Stimulated activated naive B cell treated with anti-CD40 and anti-IgM and Interleukin-4, amounts not matched to agents 10 μg/mL and 1 μg/mL and 100 μg/mL, for 72 hours (primary cell): ENCODE results near the gene ABCA7.

ENCODE experiments used
- ATAC-seq, 2 donors: fragments of 150-1000 bp; cut with Tn5 transposase; replicated peaks; 2 replicates each; pipeline ENCODE4 v1.10.0; 2021; ENCODE audit warnings: moderate library complexity in 1 of 2
- DNase-seq: peaks from one replicate; pipeline ENCODE4 v3.0.0; 2021
- H3K27ac Mint-ChIP-seq: one replicate; pipeline ENCODE4 v1.8.0; 2022; ENCODE audit warnings: mild to moderate bottlenecking, mixed read lengths
- H3K27me3 Mint-ChIP-seq, 2 donors: one replicate each; pipeline ENCODE4 v1.8.0; 2022; ENCODE audit warnings: mixed read lengths in 2 of 2
- H3K36me3 Mint-ChIP-seq, 2 donors: one replicate each; pipeline ENCODE4 v1.8.0; 2022; ENCODE audit warnings: mixed read lengths in 2 of 2, mild to moderate bottlenecking in 1 of 2
- H3K4me1 Mint-ChIP-seq, 2 donors: one replicate each; pipeline ENCODE4 v1.8.0; 2022; ENCODE audit warnings: mixed read lengths in 2 of 2, mild to moderate bottlenecking in 1 of 2
- H3K4me3 Mint-ChIP-seq, 2 donors: one replicate each; pipeline ENCODE4 v1.8.0; 2022; ENCODE audit warnings: mild to moderate bottlenecking in 2 of 2, mixed read lengths in 2 of 2, moderate library complexity in 1 of 2
- H3K9me3 Mint-ChIP-seq, 2 donors: one replicate each; pipeline ENCODE4 v1.8.0; 2022; ENCODE audit warnings: mixed read lengths in 2 of 2, mild to moderate bottlenecking in 1 of 2

Gene ABCA7

DNA sequence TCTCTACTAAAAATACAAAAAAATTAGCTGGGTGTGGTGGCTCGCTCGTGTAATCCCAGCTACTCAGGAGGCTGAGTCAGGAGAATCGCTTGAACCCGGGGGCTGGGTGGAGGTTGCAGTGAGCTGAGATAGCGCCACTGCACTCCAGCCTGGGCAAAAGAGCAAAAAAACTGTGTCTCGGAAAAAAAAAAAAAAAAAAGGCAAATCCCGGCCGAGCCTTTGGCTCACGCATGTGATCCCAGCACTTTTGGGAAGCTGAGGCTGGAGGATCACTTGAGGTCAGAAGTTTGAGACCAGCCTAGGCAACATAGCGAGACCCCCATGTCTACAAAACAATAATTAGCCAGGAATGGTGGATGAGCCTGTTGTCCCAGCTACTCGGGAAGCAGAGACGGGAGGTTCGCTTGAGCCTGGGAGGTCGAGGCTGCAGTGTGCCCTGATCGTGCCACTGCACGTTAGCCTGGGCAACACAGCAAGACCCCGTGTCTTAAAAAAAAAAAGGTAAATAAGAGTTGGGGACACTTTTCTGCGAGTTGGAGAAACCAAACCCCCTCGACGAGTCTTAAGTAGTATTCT is 63.3 kb downstream of the ABCA7 start:
- Mint-ChIP-seq H3K36me3 (peaks cover 19 to 20% of the 10 kb centered on the region in 2 donors), H3K4me1 (peaks cover 27 to 64% of the 10 kb centered on the region in 2 donors), H3K4me3 (peak overlapping the region; percentile 71 to 86), H3K27me3 (no peaks in the 10 kb centered on the region), H3K27ac (peak overlapping the region; percentile 81), H3K9me3 (peaks cover 4% of the 10 kb centered on the region in 2 donors)
- ATAC-seq (no peak), DNase-seq (no peak)

DNA sequence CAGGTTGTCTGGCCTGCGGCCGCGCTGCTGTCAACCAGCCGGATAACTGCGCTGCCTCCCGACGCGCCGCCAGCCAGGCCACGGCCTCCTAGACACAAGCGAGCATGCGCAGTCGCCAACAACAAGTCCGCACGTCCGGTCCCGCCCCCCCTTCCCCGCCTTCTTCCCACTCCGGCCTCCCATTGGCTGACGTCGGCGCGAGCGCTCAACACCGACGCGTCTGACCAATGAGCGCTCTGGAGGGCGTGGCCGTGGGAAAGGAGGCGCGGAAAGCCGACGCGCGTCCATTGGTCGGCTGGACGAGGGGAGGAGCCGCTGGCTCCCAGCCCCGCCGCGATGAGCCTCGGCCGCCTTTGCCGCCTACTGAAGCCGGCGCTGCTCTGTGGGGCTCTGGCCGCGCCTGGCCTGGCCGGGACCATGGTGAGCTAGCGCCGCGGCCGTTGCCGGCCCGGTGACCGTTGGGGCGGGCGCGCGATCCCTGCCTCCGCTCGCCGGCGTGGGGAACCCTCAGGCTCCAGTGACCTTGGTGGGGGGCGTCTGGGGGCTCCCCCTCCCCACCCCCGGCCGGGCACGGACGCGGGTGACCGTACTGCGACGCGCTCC is 63.9 kb downstream of the ABCA7 start, which contains the start of gene GPX4:
TSS of gene GPX4 (plus strand) at position 287 of the 603 bp plus-strand sequence. CDS start at position 337, 50 bp downstream.
- peaks cover 3 to 4% of the 10 kb centered on the region in 2 donors for H3K9me3 Mint-ChIP-seq
- ATAC-seq (peak; percentile 74 to 85), DNase-seq (peak; percentile 96)
- peaks cover 19 to 20% of the 10 kb centered on the region in 2 donors for H3K36me3 Mint-ChIP-seq
- no peaks in the 10 kb centered on the region for H3K27me3 Mint-ChIP-seq
- H3K4me1 Mint-ChIP-seq: peaks cover 24 to 59% of the 10 kb centered on the region in 2 donors
- H3K4me3 Mint-ChIP-seq: peak within 1 kb of the TSS; percentile 81 to 86
- peak within 1 kb of the TSS; percentile 81 for H3K27ac Mint-ChIP-seq

DNA sequence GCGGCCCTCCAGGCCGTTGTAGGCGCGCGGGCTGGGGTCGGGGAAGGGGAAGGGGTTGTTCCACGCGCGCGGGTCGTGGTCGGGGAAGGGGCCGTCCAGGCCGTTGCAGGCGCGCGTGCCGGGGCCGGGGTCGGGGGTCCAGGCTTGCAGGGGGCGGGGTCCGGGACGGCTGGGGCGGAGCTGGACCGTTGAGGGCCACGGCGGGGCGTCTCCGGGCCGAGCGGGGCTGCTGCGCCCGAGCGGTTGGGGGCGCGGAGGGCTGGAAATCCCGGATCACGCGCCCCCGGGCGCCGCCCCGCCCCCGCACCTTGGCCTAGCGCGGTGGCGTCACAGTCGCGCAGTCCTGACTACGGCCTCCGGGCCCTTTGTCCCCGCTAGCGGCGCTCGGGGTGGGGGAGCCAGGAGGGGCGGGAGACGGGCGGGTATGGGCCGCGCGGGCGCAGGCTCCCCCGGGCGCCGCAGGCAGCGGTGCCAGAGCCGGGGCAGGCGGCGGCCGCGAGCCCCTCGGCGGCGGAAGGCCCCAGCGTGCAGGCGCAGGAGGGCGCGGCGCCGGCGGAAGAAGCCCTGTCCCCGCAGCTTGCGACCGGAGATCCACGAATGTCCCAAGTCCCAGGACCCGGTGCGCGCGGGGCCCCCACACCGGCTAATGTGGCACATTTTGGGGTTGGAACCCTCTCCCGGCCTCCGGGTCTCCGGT is 64.6 kb downstream of the ABCA7 start:
- Mint-ChIP-seq H3K27ac (peak overlapping the region; percentile 79), H3K4me3 (peak overlapping the region; percentile 81 to 86), H3K4me1 (peaks cover 21 to 52% of the 10 kb centered on the region in 2 donors), H3K9me3 (peaks cover 2 to 4% of the 10 kb centered on the region in 2 donors), H3K36me3 (peaks cover 19 to 20% of the 10 kb centered on the region in 2 donors), H3K27me3 (no peaks in the 10 kb centered on the region)
- ATAC-seq: peak; percentile 48 to 54
- DNase-seq: peak; percentile 70

DNA sequence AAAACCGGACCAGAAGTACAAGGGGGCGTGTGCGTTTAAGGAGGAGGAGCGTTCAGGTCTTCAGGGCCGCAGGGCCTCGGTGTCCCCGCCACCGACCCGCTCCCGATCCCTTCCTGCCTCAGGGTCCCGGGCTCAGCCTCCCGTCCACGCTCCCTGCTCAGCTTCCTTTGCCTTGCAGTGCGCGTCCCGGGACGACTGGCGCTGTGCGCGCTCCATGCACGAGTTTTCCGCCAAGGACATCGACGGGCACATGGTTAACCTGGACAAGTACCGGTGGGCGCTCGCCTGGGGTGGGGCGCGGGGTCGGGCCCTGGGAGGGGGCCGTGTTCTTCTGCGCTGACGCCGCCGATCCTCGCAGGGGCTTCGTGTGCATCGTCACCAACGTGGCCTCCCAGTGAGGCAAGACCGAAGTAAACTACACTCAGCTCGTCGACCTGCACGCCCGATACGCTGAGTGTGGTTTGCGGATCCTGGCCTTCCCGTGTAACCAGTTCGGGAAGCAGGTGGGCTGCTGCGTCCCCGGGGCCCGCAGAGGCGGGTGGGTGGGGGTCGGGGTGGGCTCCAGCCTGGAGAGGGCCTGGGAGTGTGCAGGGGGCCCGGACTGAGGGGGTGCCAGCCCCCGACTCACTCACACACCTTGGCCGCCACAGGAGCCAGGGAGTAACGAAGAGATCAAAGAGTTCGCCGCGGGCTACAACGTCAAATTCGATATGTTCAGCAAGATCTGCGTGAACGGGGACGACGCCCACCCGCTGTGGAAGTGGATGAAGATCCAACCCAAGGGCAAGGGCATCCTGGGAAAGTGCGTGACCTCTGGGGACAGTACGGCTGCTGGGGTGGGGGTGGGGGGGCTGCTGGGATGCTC is 65.3 kb downstream of the ABCA7 start:
- ATAC-seq (no peak), DNase-seq (no peak)
- no peaks in the 10 kb centered on the region for H3K27me3 Mint-ChIP-seq
- peaks cover 15% of the 10 kb centered on the region in 2 donors for H3K36me3 Mint-ChIP-seq
- no peaks in the 10 kb centered on the region for H3K9me3 Mint-ChIP-seq
- peaks cover 17 to 44% of the 10 kb centered on the region in 2 donors for H3K4me1 Mint-ChIP-seq
- H3K4me3 Mint-ChIP-seq: peak overlapping the region; percentile 81 to 86
- H3K27ac Mint-ChIP-seq: peak overlapping the region; percentile 79

DNA sequence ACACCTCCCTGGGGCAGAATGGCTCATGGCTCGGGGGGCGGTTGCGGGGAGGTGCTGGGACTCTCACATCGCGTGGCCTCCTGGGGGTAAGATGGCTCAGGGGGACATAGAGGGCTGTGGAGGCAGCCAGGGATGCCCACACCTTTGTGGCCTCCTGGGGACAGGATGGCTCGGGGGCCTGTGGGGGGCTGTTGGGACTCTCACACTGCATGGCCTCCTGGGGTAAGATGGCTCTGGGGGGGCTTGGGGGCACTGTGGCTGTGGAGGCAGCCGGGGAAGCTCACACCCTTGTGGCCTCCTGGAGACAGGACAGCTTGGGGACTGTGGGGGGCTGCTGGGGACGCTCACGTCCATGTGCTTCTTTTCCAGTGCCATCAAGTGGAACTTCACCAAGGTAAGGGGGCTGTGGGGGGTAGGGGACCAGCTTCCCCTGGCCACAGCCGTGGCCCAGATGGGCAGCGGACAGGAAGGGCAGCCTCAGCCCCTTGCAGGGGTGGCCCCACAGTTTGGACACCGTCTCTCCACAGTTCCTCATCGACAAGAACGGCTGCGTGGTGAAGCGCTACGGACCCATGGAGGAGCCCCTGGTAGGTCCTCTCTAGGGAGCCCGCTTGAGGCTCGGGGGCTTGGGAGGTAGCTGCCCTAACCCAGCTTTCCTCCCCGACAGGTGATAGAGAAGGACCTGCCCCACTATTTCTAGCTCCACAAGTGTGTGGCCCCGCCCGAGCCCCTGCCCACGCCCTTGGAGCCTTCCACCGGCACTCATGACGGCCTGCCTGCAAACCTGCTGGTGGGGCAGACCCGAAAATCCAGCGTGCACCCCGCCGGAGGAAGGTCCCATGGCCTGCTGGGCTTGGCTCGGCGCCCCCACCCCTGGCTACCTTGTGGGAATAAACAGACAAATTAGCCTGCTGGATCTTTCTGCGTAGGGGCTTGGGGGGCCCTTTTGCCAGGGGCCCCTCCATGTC is 66.2 kb downstream of the ABCA7 start:
- Mint-ChIP-seq H3K36me3 (peaks cover 14 to 15% of the 10 kb centered on the region in 2 donors), H3K4me3 (peak overlapping the region; percentile 35 to 81), H3K27me3 (no peaks in the 10 kb centered on the region), H3K4me1 (peaks cover 17 to 39% of the 10 kb centered on the region in 2 donors), H3K27ac (peak overlapping the region; percentile 77), H3K9me3 (no peaks in the 10 kb centered on the region)
- no peak for ATAC-seq
- DNase-seq: no peak

DNA sequence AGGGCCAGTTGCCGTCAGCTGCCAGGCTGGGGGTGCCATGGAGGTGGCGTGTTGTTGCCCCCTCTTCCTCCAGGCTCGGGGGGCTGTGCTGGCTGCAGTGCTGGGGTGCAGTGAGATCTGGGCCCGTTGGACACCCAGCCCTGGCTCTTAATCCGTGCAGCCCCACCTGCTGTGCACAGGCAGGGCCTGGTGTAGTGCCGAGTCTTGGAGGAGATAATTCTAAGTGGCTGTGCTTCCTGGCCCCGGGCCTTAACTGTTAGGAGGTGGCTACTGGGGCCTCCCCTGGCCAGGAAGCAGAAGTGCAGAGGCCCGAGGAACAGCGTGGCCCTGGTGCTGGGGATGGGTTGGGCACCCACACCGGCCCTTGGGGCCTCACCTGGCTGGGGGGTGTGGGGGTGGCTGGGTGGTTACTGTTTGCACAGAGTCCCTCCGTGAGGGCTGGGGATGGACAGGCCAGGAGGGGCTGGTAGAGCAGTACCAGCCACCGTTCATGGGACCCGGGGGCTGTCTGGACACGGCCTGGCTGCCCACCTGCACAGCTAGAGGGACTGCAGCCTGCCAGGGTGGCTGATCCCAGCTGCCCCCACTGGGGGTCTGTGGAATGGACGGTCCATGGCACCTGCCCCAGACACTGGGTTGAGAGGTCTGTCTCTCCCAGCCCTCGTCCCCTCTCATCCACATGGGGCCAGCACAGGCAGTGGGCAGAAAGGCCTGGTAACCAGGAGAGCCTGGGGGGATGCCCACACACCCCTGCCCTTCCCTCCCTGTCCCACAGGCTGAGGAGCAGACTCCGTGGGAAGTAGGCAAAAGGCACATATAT is 67.1 kb downstream of the ABCA7 start:
- Mint-ChIP-seq H3K4me1 (peaks cover 11 to 31% of the 10 kb centered on the region in 2 donors), H3K4me3 (no peak overlapping the region), H3K27me3 (no peaks in the 10 kb centered on the region), H3K36me3 (peaks cover 15% of the 10 kb centered on the region in 2 donors), H3K27ac (peak overlapping the region; percentile 77), H3K9me3 (no peaks in the 10 kb centered on the region)
- DNase-seq (no peak), ATAC-seq (no peak)

DNA sequence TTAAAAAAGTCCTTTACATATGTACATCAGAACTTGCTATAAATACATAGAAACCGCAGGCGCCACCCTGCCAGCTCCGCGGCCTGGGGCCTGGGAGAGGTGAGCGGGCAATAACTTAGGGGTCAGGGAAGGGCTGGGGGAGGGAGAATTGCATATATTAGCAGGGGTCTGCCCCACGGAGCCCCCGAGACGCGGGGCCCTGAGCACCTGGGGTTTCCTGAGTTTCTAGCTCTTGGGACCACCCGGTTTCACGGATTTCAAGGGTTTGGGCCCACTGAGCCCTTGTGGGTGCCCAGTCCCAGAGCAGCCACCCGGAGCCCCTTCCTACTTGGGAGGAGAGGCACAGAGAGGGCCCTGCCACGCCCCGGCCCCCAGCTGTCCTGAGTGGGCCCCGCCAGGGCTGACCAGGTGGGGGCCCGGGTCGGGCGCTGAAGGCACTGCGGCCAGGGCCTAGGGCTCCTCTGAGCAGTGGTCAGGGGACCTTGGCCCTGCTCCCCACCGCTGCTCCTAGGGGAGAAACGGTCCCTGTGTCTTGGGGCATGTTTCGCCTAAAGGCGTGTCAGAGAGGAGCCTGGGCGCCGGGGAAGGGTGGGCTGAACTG is 67.9 kb downstream of the ABCA7 start:
- no peak for ATAC-seq
- Mint-ChIP-seq H3K36me3 (peaks cover 15% of the 10 kb centered on the region in 2 donors), H3K27ac (no peak overlapping the region), H3K9me3 (no peaks in the 10 kb centered on the region), H3K27me3 (no peaks in the 10 kb centered on the region), H3K4me1 (peaks cover 5 to 26% of the 10 kb centered on the region in 2 donors), H3K4me3 (no peak overlapping the region)
- no peak for DNase-seq

DNA sequence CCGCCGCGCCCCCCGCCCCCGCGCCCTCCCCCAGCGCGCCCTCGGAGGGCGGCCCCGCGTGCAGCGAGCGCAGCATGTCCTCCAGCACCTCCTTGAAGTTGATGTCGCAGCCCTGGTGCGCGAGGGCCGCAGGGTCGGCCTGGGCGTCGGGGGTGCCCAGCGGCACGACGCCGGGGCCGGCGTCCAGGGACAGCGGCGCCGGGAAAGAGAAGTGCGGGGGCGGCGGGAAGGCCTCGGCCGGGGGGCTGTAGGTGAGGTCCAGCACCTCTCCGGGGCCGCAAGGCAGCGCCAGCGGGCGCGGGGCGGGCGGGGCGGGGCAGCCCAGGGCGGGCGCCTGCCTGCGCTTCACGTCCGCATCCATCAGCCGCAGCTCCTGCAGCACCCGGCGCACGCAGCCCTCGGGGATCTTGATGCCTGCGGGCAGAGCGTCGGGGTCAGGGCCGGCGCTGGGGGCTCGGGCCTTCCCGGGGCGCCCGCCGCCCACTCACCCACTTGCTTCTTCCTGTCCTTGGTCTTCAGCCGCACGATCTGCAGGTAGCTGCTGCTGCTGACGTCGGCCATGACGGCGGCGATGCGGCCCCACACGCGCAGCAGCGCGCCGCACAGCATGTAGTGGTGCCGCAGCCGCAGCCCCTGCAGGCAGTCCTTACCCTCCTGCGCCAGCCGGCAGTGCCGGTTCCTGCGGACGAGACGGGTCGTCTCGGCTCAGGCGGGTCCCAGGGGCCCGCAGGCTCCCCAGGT is 68.6 kb downstream of the ABCA7 start:
- Mint-ChIP-seq H3K27ac (no peak overlapping the region), H3K27me3 (no peaks in the 10 kb centered on the region), H3K9me3 (no peaks in the 10 kb centered on the region), H3K36me3 (peaks cover 15 to 20% of the 10 kb centered on the region in 2 donors), H3K4me1 (peaks cover 3 to 24% of the 10 kb centered on the region in 2 donors), H3K4me3 (no peak overlapping the region)
- ATAC-seq (no peak), DNase-seq (no peak)

DNA sequence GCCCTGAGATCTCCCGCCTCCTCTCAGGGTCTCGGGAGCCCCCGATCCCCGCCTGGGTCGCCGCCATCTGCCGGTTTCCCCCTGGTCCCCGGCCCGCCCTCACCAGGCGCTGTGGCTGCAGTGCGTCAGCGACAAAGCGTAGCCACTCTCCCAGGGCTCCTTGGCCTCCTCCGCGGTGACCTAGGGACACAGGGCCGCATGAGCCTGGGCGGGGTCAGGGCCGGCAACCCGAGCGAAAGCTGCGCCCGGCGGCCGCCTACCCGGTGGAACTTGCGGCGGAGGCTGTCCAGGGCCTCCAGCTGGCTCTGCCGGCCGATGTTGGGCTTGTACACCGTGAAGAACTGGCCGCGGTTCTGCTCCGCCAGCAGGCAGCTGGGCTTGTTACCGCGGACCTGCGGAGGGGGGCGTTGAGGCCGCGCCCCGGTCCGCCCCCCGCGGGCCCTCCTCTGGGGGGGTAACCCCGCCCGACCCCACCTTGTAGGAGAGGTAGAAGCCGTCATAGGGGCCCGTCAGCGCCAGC is 69.2 kb downstream of the ABCA7 start:
- Mint-ChIP-seq H3K4me3 (no peak overlapping the region), H3K27me3 (no peaks in the 10 kb centered on the region), H3K27ac (peak overlapping the region; percentile 20), H3K4me1 (peaks cover 4 to 26% of the 10 kb centered on the region in 2 donors), H3K9me3 (no peaks in the 10 kb centered on the region), H3K36me3 (peaks cover 15 to 21% of the 10 kb centered on the region in 2 donors)
- ATAC-seq (no peak), DNase-seq (no peak)

DNA sequence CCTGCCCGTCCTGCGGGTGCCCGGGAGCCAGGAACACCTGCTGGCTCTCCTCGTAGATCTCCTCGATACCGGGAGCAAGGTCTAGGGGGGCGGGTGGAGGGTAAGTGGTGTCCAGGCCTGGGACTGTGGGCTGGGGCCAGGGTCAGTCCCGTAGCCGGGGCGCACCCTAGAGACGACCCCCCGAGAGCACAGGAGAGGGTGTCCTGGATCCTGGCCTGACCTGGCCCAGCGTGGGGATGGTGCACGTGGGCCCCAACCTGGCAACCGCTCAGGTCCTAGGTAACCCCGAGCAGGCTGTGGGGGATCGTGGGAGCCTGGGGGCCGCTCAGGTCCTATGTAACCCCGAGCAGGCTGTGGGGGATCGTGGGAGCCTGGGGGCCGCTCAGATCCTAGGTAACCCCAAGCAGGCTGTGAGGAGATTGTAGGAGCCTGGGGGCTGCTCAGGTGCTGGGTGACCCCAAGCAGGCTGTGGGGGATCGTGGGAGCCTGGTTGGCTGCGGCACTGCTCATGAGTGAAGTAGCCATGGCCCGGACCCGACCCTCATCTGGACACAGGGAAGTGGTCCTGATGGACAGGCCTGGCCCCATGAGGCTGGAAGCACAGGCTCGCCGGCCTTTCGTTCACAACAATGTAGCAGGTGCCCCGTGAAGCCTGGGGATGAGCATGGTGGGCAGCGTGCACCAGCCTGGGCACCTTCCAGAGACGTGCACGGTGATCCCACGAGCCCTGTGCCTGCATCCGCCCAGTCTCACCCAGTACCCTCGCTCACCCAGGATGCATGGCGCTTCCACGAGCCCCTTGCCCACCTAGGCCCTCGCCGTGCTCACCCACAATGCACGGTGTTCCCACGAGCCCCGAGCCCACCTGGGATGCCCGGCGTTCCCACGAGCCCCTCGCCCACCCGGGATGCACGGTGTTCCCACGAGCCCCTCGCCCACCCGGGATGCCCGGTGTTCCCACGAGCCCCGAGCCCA is 70.1 kb downstream of the ABCA7 start:
- Mint-ChIP-seq H3K27ac (no peak overlapping the region), H3K9me3 (no peaks in the 10 kb centered on the region), H3K36me3 (peaks cover 14 to 24% of the 10 kb centered on the region in 2 donors), H3K4me3 (no peak overlapping the region), H3K4me1 (peaks cover 4 to 26% of the 10 kb centered on the region in 2 donors), H3K27me3 (no peaks in the 10 kb centered on the region)
- no peak for ATAC-seq
- DNase-seq: no peak
